HCT116 (cell line): ENCODE measurements around the gene MEIS1. TPM values are rescaled to one million over a fixed set of nuclear protein-coding genes. Genes with fewer than 3 reads are reported as not detected.

Source experiments
- ATAC-seq: fragments of 200-7000 bp; cut with Tn5 transposase; 2 replicates; pipeline ENCODE4 v1.9.1; 2020; ENCODE audit warnings: mild to moderate bottlenecking, moderate library complexity
- BruUV-seq: library from RNA; stranded (reverse); fragments of 400-500 nt; replicated peaks from 2 replicates; lab custom pipeline; 2021; lab: Mats Ljungman, UMichigan
- CTCF ChIA-PET: fragments of 300-600 bp; sonication (Branson Sonifier 250); formaldehyde crosslinking; loops from one replicate; lab custom pipeline; 2021; ENCODE audit warnings: antibody characterized with exemption; lab: Charles Lee
- POLR2A ChIA-PET: fragments of 300-600, 350-600 bp; sonication (Branson Sonifier 250); formaldehyde crosslinking; loops from one replicate; lab custom pipeline; 2021; ENCODE audit warnings: antibody characterized with exemption; lab: Charles Lee
- RAD21 ChIA-PET, 2 experiments: fragments of 300-600 bp; sonication (Branson Sonifier 250); formaldehyde crosslinking; loops; one replicate each; lab custom pipeline; 2023; ENCODE audit warnings: low total read pairs in 2 of 2; ENCODE audit not compliant: uncharacterized antibody in 2 of 2, unreplicated experiment in 2 of 2, low non-redundant PET in 1 of 2; lab: Charles Lee
- DNase-seq: peaks from one replicate; pipeline ENCODE4 v3.0.0-alpha.2; 2010; ENCODE audit warnings: low read depth, low spot score
- H2AFZ ChIP-seq: fragments of 200-600 bp; shearing (Covaris generic), sonication (generic); 2 replicates; pipeline ENCODE4 v1.6.1; 2017; ENCODE audit warnings: low read depth, mixed run types, mixed read lengths, antibody characterized with exemption, low read length; ENCODE audit not compliant: poor library complexity, severe bottlenecking
- H3K27ac ChIP-seq: 2 replicates; pipeline ENCODE4 v1.5.1; 2012; ENCODE audit warnings: low read depth, low read length
- H3K27me3 ChIP-seq: fragments of 200-600 bp; sonication (generic); 2 replicates; pipeline ENCODE4 v1.6.1; 2016; ENCODE audit warnings: mixed run types, low read length, mixed read lengths; ENCODE audit not compliant: insufficient read depth
- H3K36me3 ChIP-seq, 2 experiments: fragments of 200-500 bp in 1 of 2; fragments of 200-600 bp in 1 of 2; sonication (Bioruptor generic) in 1 of 2; sonication (generic) in 1 of 2; 2 replicates each; pipeline versions ENCODE4 v1.5.1 to v1.6.1; 2014 to 2016; ENCODE audit warnings: low read length in 2 of 2, inconsistent platforms in 1 of 2, mixed read lengths in 1 of 2, mixed run types in 1 of 2; ENCODE audit not compliant: insufficient read depth in 2 of 2, control insufficient read depth in 1 of 2
- H3K4me1 ChIP-seq, 2 experiments: fragments of 200-600 bp in 1 of 2; sonication (generic) in 1 of 2; 2 replicates each; pipeline versions ENCODE4 v1.5.1 to v1.6.1; 2012 to 2017; ENCODE audit warnings: low read length in 2 of 2, inconsistent platforms in 1 of 2, mild to moderate bottlenecking in 1 of 2, mixed read lengths in 1 of 2, mixed run types in 1 of 2, moderate library complexity in 1 of 2; ENCODE audit not compliant: insufficient read depth in 2 of 2, control insufficient read depth in 1 of 2
- H3K4me2 ChIP-seq: fragments of 200-600 bp; sonication (generic); 2 replicates; pipeline ENCODE4 v1.6.1; 2017; ENCODE audit warnings: mixed run types, low read length, mixed read lengths
- H3K4me3 ChIP-seq, 2 experiments: fragments of 200-600 bp in 1 of 2; sonication (generic) in 1 of 2; replicated peaks in 1 of 2; 2 replicates each; pipeline ENCODE4 v1.5.1; 2011 to 2016; ENCODE audit warnings: low read length in 2 of 2, control low read depth in 1 of 2, low read depth in 1 of 2, mild to moderate bottlenecking in 1 of 2, mixed read lengths in 1 of 2, mixed run types in 1 of 2
- H3K79me2 ChIP-seq: fragments of 200-600 bp; sonication (generic); 2 replicates; pipeline ENCODE4 v1.6.1; 2017; ENCODE audit warnings: mild to moderate bottlenecking, mixed run types, low read length, moderate library complexity, mixed read lengths; ENCODE audit not compliant: insufficient read depth
- H3K9ac ChIP-seq: fragments of 200-600 bp; sonication (generic); 2 replicates; pipeline ENCODE4 v1.6.1; 2016; ENCODE audit warnings: low read length, mixed read lengths
- H3K9me2 ChIP-seq: fragments of 200-600 bp; sonication (generic), shearing (Covaris generic); 2 replicates; pipeline ENCODE4 v1.6.1; 2017; ENCODE audit warnings: mixed run types, mild to moderate bottlenecking, moderate library complexity; ENCODE audit not compliant: insufficient read depth
- H3K9me3 ChIP-seq, 2 experiments: fragments of 200-500 bp in 1 of 2; fragments of 200-600 bp in 1 of 2; sonication (Bioruptor generic) in 1 of 2; sonication (generic) in 1 of 2; 2 replicates each; pipeline ENCODE4 v1.6.1; 2014 to 2017; ENCODE audit warnings: low read length in 2 of 2, mixed read lengths in 2 of 2, inconsistent platforms in 1 of 2, low read depth in 1 of 2, mild to moderate bottlenecking in 1 of 2, mixed run types in 1 of 2, moderate library complexity in 1 of 2; ENCODE audit not compliant: control insufficient read depth in 1 of 2, insufficient read depth in 1 of 2
- H4K20me1 ChIP-seq: fragments of 200-600 bp; sonication (generic), shearing (Covaris generic); 2 replicates; pipeline ENCODE4 v1.6.1; 2017; ENCODE audit warnings: mixed run types, mild to moderate bottlenecking, moderate library complexity; ENCODE audit not compliant: insufficient read depth
- ATF3 ChIP-seq: IDR thresholded peaks from 2 replicates; pipeline ENCODE4 v1.6.1; 2012
- CBX3 ChIP-seq: IDR thresholded peaks from 2 replicates; pipeline ENCODE4 v1.6.1; 2012; ENCODE audit warnings: low read depth
- CTCF ChIP-seq, 3 experiments: fragments of 200-600 bp in 1 of 3; sonication (generic) in 1 of 3; IDR thresholded peaks in 2 of 3; conservative IDR thresholded peaks in 1 of 3; 2 replicates each; pipeline ENCODE4 v1.5.1; 2012 to 2017; ENCODE audit warnings: low read depth in 2 of 3, low read length in 2 of 3, antibody characterized with exemption in 1 of 3, borderline replicate concordance in 1 of 3, control low read depth in 1 of 3, mild to moderate bottlenecking in 1 of 3, mixed read lengths in 1 of 3, mixed run types in 1 of 3, moderate library complexity in 1 of 3; ENCODE audit not compliant: insufficient read depth in 1 of 3
- EZH2phosphoT487 ChIP-seq: fragments of 200-600 bp; IDR thresholded peaks from 2 replicates; pipeline ENCODE4 v1.6.1; 2018; ENCODE audit warnings: antibody characterized with exemption, borderline replicate concordance
- FOSL1 ChIP-seq: IDR thresholded peaks from 2 replicates; pipeline ENCODE4 v1.6.1; 2012; ENCODE audit warnings: low read depth
- JUND ChIP-seq: IDR thresholded peaks from 2 replicates; pipeline ENCODE4 v1.6.1; 2012
- MAX ChIP-seq: IDR thresholded peaks from 2 replicates; pipeline ENCODE4 v1.6.1; 2012
- POLR2AphosphoS5 ChIP-seq: IDR thresholded peaks from 2 replicates; pipeline ENCODE4 v1.6.1; 2011; ENCODE audit warnings: mild to moderate bottlenecking, low read depth, low read length, moderate library complexity
- RAD21 ChIP-seq: IDR thresholded peaks from 2 replicates; pipeline ENCODE4 v1.6.1; 2012; ENCODE audit warnings: low read depth, mild to moderate bottlenecking
- REST ChIP-seq: IDR thresholded peaks from 2 replicates; pipeline ENCODE4 v1.6.1; 2012; ENCODE audit warnings: low read depth
- SIN3A ChIP-seq: IDR thresholded peaks from 2 replicates; pipeline ENCODE4 v1.6.1; 2012; ENCODE audit warnings: low read depth
- SP1 ChIP-seq: IDR thresholded peaks from 2 replicates; pipeline ENCODE4 v1.6.1; 2012; ENCODE audit warnings: low read depth
- SRF ChIP-seq: IDR thresholded peaks from 2 replicates; pipeline ENCODE4 v1.6.1; 2012; ENCODE audit warnings: low read depth
- TCF7L2 ChIP-seq: IDR thresholded peaks from 2 replicates; pipeline ENCODE4 v1.7.0; 2011; ENCODE audit warnings: borderline replicate concordance, inconsistent platforms; ENCODE audit not compliant: insufficient read depth, insufficient read length; ENCODE audit errors: extremely low read depth
- YY1 ChIP-seq: IDR thresholded peaks from 2 replicates; pipeline ENCODE4 v1.6.1; 2011; ENCODE audit warnings: low read length, low read depth, moderate library complexity, mild to moderate bottlenecking; ENCODE audit not compliant: insufficient replicate concordance; ENCODE audit errors: extremely low read depth
- ZNF274 ChIP-seq: fragments of 200-500 bp; sonication (Bioruptor generic); IDR thresholded peaks from 2 replicates; pipeline ENCODE4 v1.6.1; 2014; ENCODE audit warnings: mild to moderate bottlenecking, low read depth, low read length, inconsistent platforms
- intact Hi-C: fragments of 100-400 bp; cut with micrococcal nuclease; formaldehyde crosslinking; loops from 2 replicates; pipeline ENCODE4 v1.10.0; 2022
- total RNA-seq: library from RNA; stranded (reverse); gene quantifications from one replicate; pipeline ENCODE4 v1.2.1, GENCODE V29; 2021; ENCODE audit not compliant: unreplicated experiment

Gene MEIS1
- total RNA-seq, 1 experiment from 2014 or later: 0.32 TPM

GRCh38 chr2:66412874-66413273, 22.1 kb upstream of the MEIS1 start:
- ChIA-PET RAD21 (no interaction called here), POLR2A (no interaction called here), CTCF (no interaction called here)
- Histone ChIP-seq H3K4me3 (no peak overlapping the region), H3K4me2 (no peak overlapping the region), H3K36me3 (no peaks in the 10 kb centered on the region), H4K20me1 (no peaks in the 10 kb centered on the region; the same call in 1 of the 2 replicates), H3K27ac (no peak overlapping the region), H3K79me2 (no peaks in the 10 kb centered on the region), H3K27me3 (no peaks in the 10 kb centered on the region), H3K9me2 (no peaks in the 10 kb centered on the region), H3K9me3 (no peaks in the 10 kb centered on the region), H2AFZ (no peak overlapping the region), H3K9ac (no peak overlapping the region), H3K4me1 (no peaks in the 10 kb centered on the region)
- intact Hi-C loops: no loop called here
- BruUV-seq: no TSS peak
- TF ChIP-seq FOSL1 (no peak), CBX3 (no peak), ZNF274 (no peak), YY1 (no peak), SP1 (no peak)
- ATAC-seq (no peak), DNase-seq (no peak)

- ChIA-PET POLR2A (no interaction called here), CTCF (no interaction called here), RAD21 (no interaction called here)
- no peaks in the 10 kb centered on the region for H3K27me3 ChIP-seq
- H3K4me2 ChIP-seq: no peak overlapping the region
- no peaks in the 10 kb centered on the region for H3K79me2 ChIP-seq
- no peak overlapping the region for H3K4me3 ChIP-seq
- BruUV-seq: no TSS peak
- DNase-seq: no peak
- no peaks in the 10 kb centered on the region for H3K9me3 ChIP-seq
- no peak overlapping the region for H3K9ac ChIP-seq
- intact Hi-C loops: no loop called here
- no peak for ATAC-seq
- H2AFZ ChIP-seq: no peak overlapping the region
- H3K36me3 ChIP-seq: no peaks in the 10 kb centered on the region
- no peaks in the 10 kb centered on the region; the same call in 1 of the 2 replicates for H4K20me1 ChIP-seq
- H3K27ac ChIP-seq: no peak overlapping the region
- no peaks in the 10 kb centered on the region for H3K9me2 ChIP-seq
- H3K4me1 ChIP-seq: no peaks in the 10 kb centered on the region
- TF ChIP-seq EZH2phosphoT487: no peak
- TF ChIP-seq POLR2AphosphoS5: no peak
- TF ChIP-seq SRF: no peak
- TF ChIP-seq TCF7L2: no peak
- TF ChIP-seq ATF3: no peak
- TF ChIP-seq REST: no peak
- TF ChIP-seq CBX3: no peak
- TF ChIP-seq SIN3A: no peak
- TF ChIP-seq YY1: no peak
- TF ChIP-seq RAD21: no peak
- no peak for TF ChIP-seq MAX
- no peak for TF ChIP-seq SP1
- no peak for TF ChIP-seq CTCF (IDR thresholded peaks at IDR 0.05 in 2 of 3, conservative IDR thresholded peaks at IDR 0.05 in 1 of 3; ENCODE audit: borderline replicate concordance in 1 of 3, insufficient read depth in 1 of 3, low read depth in 2 of 3, low read length in 2 of 3)
- TF ChIP-seq JUND: no peak
Measured at GRCh38 chr2:66414896-66415295, 20.0 kb upstream of the MEIS1 start.
